Peyer's patch (tissue), 4 donors: Measurements from ENCODE around the gene RABGAP1. TPM values are rescaled to one million over a fixed set of nuclear protein-coding genes. Genes with fewer than 3 reads are reported as not detected.
A peak's percentile ranks its signal among the peaks of the same experiment; 100 is the strongest.

Experiments used
- DNase-seq, 3 donors: peaks; one replicate each; pipeline ENCODE4 v3.0.0-alpha.2; 2017 to 2019
- H3K27ac ChIP-seq, 4 donors: fragments of 200-600 bp; sonication (generic); one replicate each; pipeline ENCODE4 v1.5.1; 2016 to 2019
- H3K27me3 ChIP-seq, 2 donors: fragments of 200-600 bp; sonication (generic); one replicate each; pipeline ENCODE4 v1.5.1; 2019
- H3K36me3 ChIP-seq, 3 donors: fragments of 200-600 bp; sonication (generic); one replicate each; pipeline ENCODE4 v1.5.1; 2016 to 2019
- H3K4me1 ChIP-seq, 4 donors: fragments of 200-600 bp; sonication (generic); one replicate each; pipeline ENCODE4 v1.5.1; 2016 to 2019
- H3K4me3 ChIP-seq, 4 donors: fragments of 200-600 bp; sonication (generic); 1 replicate in 3 of 4; 2 replicates in 1 of 4; pipeline ENCODE4 v1.5.1; 2016 to 2019; ENCODE audit warnings: mild to moderate bottlenecking in 1 of 4
- H3K9me3 ChIP-seq, 4 donors: fragments of 200-600 bp; sonication (generic); one replicate each; pipeline ENCODE4 v1.5.1; 2016 to 2019; ENCODE audit warnings: mild to moderate bottlenecking in 1 of 4
- POLR2A ChIP-seq, 2 donors: fragments of 450-650 bp; IDR thresholded peaks; one replicate each; pipeline ENCODE4 v1.5.1; 2017; ENCODE audit warnings: antibody characterized with exemption in 2 of 2, mild to moderate bottlenecking in 2 of 2, moderate library complexity in 2 of 2
- total RNA-seq, 4 donors: library from RNA; depleted of rRNA; stranded (reverse); fragments of >200 nt; gene quantifications; one replicate each; pipeline ENCODE4 v1.1.0, GENCODE V29; 2016
- TF ChIP-seq, protein P1 (sequence below), 6 experiments: fragments of 450-650 bp in 4 of 6; fragments of 200-600 bp in 2 of 6; sonication (generic) in 1 of 6; IDR thresholded peaks; one replicate each; pipeline ENCODE4 v1.5.1; 2017 to 2019; ENCODE audit warnings: antibody characterized with exemption in 6 of 6, mild to moderate bottlenecking in 3 of 6, moderate library complexity in 1 of 6

The RABGAP1 gene
- total RNA-seq, 4 donors from 2014 or later = 45.0 to 92.4 (median 49.7) TPM

DNA sequence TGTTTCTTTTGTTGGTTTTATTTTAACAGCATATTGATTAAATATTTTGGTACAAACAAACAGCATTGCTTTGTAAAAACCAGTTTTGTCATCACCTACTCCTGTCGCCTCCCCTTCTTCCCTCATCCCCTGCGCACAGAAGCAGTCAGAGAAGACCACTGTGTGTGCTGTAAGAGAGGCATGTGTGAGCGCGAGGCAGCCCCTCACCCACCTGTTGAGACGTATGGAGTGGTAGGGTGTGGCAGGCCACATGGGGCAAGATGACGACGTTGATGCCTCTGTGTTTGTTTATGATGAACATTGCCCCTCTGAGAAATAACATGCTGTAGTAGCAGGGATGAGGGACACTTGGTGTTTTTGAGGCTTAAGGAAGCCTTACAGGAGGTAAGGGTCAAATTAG lies 164.0 kb downstream of the RABGAP1 start:
- Histone ChIP-seq H3K9me3 (no peaks in the 10 kb centered on the region), H3K4me3 (no peak overlapping the region), H3K4me1 (peaks cover 0 to 7% (median 0%) of the 10 kb centered on the region in 4 donors), H3K27ac (no peak overlapping the region), H3K36me3 (peaks cover 0 to 78% (median 0%) of the 10 kb centered on the region in 3 donors), H3K27me3 (no peaks in the 10 kb centered on the region)
- no peak for DNase-seq
- TF ChIP-seq POLR2A (IDR thresholded peaks at IDR 0.05) = no peak
- TF ChIP-seq, protein P1, sequence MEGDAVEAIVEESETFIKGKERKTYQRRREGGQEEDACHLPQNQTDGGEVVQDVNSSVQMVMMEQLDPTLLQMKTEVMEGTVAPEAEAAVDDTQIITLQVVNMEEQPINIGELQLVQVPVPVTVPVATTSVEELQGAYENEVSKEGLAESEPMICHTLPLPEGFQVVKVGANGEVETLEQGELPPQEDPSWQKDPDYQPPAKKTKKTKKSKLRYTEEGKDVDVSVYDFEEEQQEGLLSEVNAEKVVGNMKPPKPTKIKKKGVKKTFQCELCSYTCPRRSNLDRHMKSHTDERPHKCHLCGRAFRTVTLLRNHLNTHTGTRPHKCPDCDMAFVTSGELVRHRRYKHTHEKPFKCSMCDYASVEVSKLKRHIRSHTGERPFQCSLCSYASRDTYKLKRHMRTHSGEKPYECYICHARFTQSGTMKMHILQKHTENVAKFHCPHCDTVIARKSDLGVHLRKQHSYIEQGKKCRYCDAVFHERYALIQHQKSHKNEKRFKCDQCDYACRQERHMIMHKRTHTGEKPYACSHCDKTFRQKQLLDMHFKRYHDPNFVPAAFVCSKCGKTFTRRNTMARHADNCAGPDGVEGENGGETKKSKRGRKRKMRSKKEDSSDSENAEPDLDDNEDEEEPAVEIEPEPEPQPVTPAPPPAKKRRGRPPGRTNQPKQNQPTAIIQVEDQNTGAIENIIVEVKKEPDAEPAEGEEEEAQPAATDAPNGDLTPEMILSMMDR (IDR thresholded peaks at IDR 0.05) = no peak

DNA sequence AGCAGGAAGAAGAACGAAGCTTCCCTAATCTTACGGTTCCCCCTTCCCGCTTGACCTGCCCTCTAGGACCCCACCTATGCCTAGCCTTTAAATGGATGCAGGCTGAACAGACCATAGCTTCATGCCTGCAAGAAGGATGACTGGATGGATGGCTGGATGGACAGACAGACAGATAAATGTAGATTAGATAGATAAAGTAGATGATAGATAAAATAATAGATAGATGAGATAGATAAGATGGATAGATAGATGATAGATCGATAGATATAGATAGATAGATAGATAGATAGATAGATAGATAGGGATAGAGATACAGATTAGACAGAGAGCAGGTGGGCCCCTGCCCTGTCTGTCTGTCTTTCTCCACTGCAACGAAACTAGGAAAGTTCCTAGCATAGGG lies 164.7 kb downstream of the RABGAP1 start:
- Histone ChIP-seq H3K4me3 (no peak overlapping the region), H3K27ac (no peak overlapping the region), H3K27me3 (no peaks in the 10 kb centered on the region), H3K36me3 (peaks cover 0 to 71% (median 0%) of the 10 kb centered on the region in 3 donors), H3K9me3 (no peaks in the 10 kb centered on the region), H3K4me1 (peaks cover 0 to 14% (median 0%) of the 10 kb centered on the region in 4 donors)
- TF ChIP-seq, protein P1 (IDR thresholded peaks at IDR 0.05) = no peak
- no peak for TF ChIP-seq POLR2A (IDR thresholded peaks at IDR 0.05)
- no peak for DNase-seq

DNA sequence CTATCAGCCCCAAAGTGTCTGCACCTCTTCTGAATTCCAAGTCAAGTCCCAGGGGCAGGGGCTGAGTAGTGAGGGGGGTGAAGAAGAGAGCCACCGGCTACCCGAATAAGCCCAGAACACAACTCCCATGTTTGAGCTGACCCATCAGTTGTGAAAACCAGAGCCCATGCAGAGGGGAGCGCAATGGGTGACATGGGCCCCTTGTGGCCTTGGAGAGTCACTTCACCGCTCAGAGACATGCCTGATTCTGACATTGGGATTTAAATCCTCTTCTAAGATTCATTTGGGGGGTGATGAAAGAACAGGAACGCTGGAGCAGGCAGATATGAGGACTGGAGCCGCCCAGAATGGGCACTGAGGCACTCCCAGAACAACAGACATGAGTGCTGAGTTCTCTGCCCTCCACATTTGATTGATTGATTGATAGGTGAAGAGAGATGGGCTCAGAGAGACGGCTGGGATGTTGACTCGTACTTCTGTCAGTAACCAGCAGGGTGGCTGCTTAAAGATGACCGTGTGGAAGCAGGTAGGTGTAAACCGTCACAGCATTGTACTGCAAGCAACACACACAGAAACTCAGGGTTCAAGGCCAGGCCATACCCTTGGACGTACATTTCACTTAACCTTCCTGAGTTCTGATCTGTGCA lies 166.9 kb downstream of the RABGAP1 start:
- TF ChIP-seq, protein P1 (IDR thresholded peaks at IDR 0.05) = no peak
- no peak for TF ChIP-seq POLR2A (IDR thresholded peaks at IDR 0.05)
- no peak overlapping the region for H3K4me3 ChIP-seq
- no peak overlapping the region for H3K27ac ChIP-seq
- H3K9me3 ChIP-seq = no peaks in the 10 kb centered on the region
- no peak for DNase-seq
- H3K4me1 ChIP-seq = peaks cover 0 to 28% (median 0%) of the 10 kb centered on the region in 4 donors
- no peaks in the 10 kb centered on the region for H3K27me3 ChIP-seq
- peaks cover 0 to 50% (median 0%) of the 10 kb centered on the region in 3 donors for H3K36me3 ChIP-seq

DNA sequence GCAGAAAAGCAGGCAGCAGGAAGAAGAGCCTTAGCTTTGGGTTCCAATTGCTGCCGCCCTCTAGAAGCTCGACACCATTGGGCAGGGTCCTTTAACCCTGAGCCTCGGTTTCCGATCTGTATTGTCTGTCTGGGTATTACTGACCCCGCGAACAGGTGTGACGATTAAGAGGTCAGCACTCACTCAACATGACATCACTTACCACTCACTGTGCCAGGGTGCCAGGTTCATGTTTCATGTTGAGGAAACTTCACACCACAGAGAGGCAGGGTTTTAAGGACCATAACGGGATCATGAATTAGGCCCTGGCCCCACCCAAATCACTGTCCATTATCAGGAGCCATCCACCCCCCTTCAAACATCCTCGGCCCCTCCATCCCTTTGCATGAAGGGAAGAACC lies 168.2 kb downstream of the RABGAP1 start:
- peaks cover 0 to 28% (median 0%) of the 10 kb centered on the region in 4 donors for H3K4me1 ChIP-seq
- no peaks in the 10 kb centered on the region for H3K9me3 ChIP-seq
- no peak for DNase-seq
- H3K4me3 ChIP-seq = no peak overlapping the region
- no peak for TF ChIP-seq POLR2A (IDR thresholded peaks at IDR 0.05)
- TF ChIP-seq, protein P1 (IDR thresholded peaks at IDR 0.05) = no peak
- H3K27me3 ChIP-seq = no peaks in the 10 kb centered on the region
- peak overlapping the region in 3 of 4 donors; percentile 48 to 72 (median 49) for H3K27ac ChIP-seq
- H3K36me3 ChIP-seq = peaks cover 0 to 41% (median 0%) of the 10 kb centered on the region in 3 donors

DNA sequence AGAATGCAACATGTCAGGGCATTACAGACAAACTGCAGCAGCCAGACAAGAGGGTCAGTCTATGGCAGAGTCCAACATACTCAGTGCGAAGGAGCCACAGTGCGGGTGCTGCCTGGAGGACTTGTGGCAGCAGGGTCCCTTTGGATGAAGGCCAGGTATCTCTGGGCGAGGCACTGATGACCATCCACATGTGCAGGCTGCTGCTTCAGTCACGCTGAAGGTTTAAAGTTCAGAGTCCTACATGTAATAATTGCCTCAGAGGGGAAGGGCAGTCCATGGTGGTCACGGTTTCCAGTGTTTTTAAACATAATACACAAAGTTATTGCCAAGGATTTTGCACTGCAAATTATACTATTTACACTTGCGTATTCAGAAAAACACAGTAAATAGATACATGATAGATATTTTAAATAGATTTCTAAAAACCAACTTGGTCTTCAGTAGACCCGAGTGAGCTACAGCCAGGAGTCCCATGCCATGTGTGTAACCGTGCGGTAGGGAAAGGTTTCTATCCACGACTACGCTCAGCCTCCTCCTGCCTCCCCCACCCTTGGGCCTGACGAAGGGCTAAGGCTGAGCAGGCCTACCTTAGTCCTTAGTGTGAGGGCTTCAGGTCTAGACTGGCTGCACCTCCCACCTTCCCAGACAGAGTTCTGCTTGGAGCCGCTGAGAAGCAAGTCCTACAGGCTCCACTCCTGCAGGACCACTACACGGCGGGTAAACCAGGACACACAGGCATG lies 168.9 kb downstream of the RABGAP1 start:
- Histone ChIP-seq H3K27me3 (no peaks in the 10 kb centered on the region), H3K4me3 (no peak overlapping the region), H3K36me3 (peaks cover 0 to 40% (median 0%) of the 10 kb centered on the region in 3 donors), H3K4me1 (peaks cover 0 to 26% (median 0%) of the 10 kb centered on the region in 4 donors), H3K9me3 (no peaks in the 10 kb centered on the region), H3K27ac (peak overlapping the region in 3 of 4 donors; percentile 48 to 72 (median 49))
- TF ChIP-seq, protein P1 (IDR thresholded peaks at IDR 0.05) = no peak
- TF ChIP-seq POLR2A (IDR thresholded peaks at IDR 0.05) = peak in 1 of 2 donors; percentile 16
- peak in 2 of 3 donors; percentile 81 to 87 for DNase-seq
